WTC11 (cell line): Measurements from ENCODE around the gene WBP2. TPM values are rescaled to one million over a fixed set of nuclear protein-coding genes. Genes with fewer than 3 reads are reported as not detected.

Experiments used
- ATAC-seq: fragments of 200-7000 bp; cut with Tn5 transposase; 2 replicates; pipeline ENCODE4 v1.10.0; 2021; ENCODE audit warnings: mild to moderate bottlenecking, moderate library complexity
- CTCF ChIA-PET: fragments of 300-600 bp; sonication (Branson Sonifier 250); formaldehyde crosslinking; loops from one replicate; lab custom pipeline; 2021; ENCODE audit warnings: antibody characterized with exemption; lab: Charles Lee
- POLR2A ChIA-PET: fragments of 350-600 bp; sonication (Branson Sonifier 250); formaldehyde crosslinking; loops from one replicate; lab custom pipeline; 2021; ENCODE audit warnings: antibody characterized with exemption; lab: Charles Lee
- DNase-seq: peaks from one replicate; pipeline ENCODE4 v3.0.0; 2021; ENCODE audit warnings: low spot score
- H3K27ac Mint-ChIP-seq: 2 replicates; pipeline ENCODE4 v1.8.0; 2021; ENCODE audit warnings: mixed read lengths
- H3K27me3 Mint-ChIP-seq: 2 replicates; pipeline ENCODE4 v1.8.0; 2021; ENCODE audit warnings: low read depth, mild to moderate bottlenecking, moderate library complexity, mixed read lengths
- H3K36me3 Mint-ChIP-seq: 2 replicates; pipeline ENCODE4 v1.8.0; 2021; ENCODE audit warnings: mixed read lengths
- H3K4me1 Mint-ChIP-seq: 2 replicates; pipeline ENCODE4 v1.8.0; 2022; ENCODE audit warnings: mixed read lengths
- H3K4me3 Mint-ChIP-seq: 2 replicates; pipeline ENCODE4 v1.8.0; 2021; ENCODE audit warnings: mild to moderate bottlenecking, moderate library complexity, mixed read lengths
- H3K9me3 Mint-ChIP-seq: 2 replicates; pipeline ENCODE4 v1.8.0; 2021; ENCODE audit warnings: mixed read lengths
- CBFB ChIP-seq: sonication (generic); formaldehyde crosslinking; IDR thresholded peaks from 2 replicates; pipeline ENCODE4 v1.8.1; 2022; ENCODE audit warnings: mild to moderate bottlenecking, low read depth, missing genetic modification reagents
- ELF4 ChIP-seq: sonication (generic); formaldehyde crosslinking; IDR thresholded peaks from 2 replicates; pipeline ENCODE4 v1.8.1; 2022; ENCODE audit warnings: low read depth, mild to moderate bottlenecking, moderate library complexity, missing genetic modification reagents
- ETV6 ChIP-seq: sonication (generic); formaldehyde crosslinking; IDR thresholded peaks from 2 replicates; pipeline ENCODE4 v1.8.1; 2022; ENCODE audit warnings: mild to moderate bottlenecking, missing genetic modification reagents
- FOXP1 ChIP-seq: sonication (generic); formaldehyde crosslinking; IDR thresholded peaks from 2 replicates; pipeline ENCODE4 v1.8.0; 2022; ENCODE audit warnings: missing genetic modification reagents, mild to moderate bottlenecking, moderate library complexity, borderline replicate concordance
- HMGA2 ChIP-seq: fragments of 250-450 bp; sonication (Bioruptor Pico); IDR thresholded peaks from 2 replicates; pipeline ENCODE4 v1.4.0; 2021; ENCODE audit warnings: mild to moderate bottlenecking, moderate library complexity
- IRF2 ChIP-seq: sonication (generic); formaldehyde crosslinking; IDR thresholded peaks from 2 replicates; pipeline ENCODE4 v1.8.0; 2022; ENCODE audit warnings: low read depth, missing genetic modification reagents, borderline replicate concordance
- JUN ChIP-seq: sonication (generic); formaldehyde crosslinking; IDR thresholded peaks from 2 replicates; pipeline ENCODE4 v1.8.0; 2023; ENCODE audit warnings: mild to moderate bottlenecking, missing genetic modification reagents
- KAT7 ChIP-seq: sonication (generic); formaldehyde crosslinking; IDR thresholded peaks from 2 replicates; pipeline ENCODE4 v1.8.1; 2023; ENCODE audit warnings: missing genetic modification reagents, mild to moderate bottlenecking, borderline replicate concordance
- NFATC4 ChIP-seq: fragments of 250-450 bp; sonication (Bioruptor Pico); IDR thresholded peaks from 2 replicates; pipeline ENCODE4 v1.9.0; 2021; ENCODE audit warnings: mild to moderate bottlenecking
- NFE2L1 ChIP-seq: sonication (generic); formaldehyde crosslinking; IDR thresholded peaks from 2 replicates; pipeline ENCODE4 v1.8.1; 2023; ENCODE audit warnings: missing genetic modification reagents
- NFYB ChIP-seq: sonication (generic); formaldehyde crosslinking; conservative IDR thresholded peaks from 2 replicates; pipeline ENCODE4 v1.8.0; 2022; ENCODE audit warnings: low read depth, missing genetic modification reagents
- SMAD3 ChIP-seq: sonication (generic); formaldehyde crosslinking; IDR thresholded peaks from 2 replicates; pipeline ENCODE4 v1.8.0; 2022; ENCODE audit warnings: missing genetic modification reagents, mild to moderate bottlenecking, borderline replicate concordance
- SP1 ChIP-seq: sonication (generic); formaldehyde crosslinking; conservative IDR thresholded peaks from 2 replicates; pipeline ENCODE4 v1.8.1; 2022; ENCODE audit warnings: missing genetic modification reagents
- TEAD1 ChIP-seq: sonication (generic); formaldehyde crosslinking; IDR thresholded peaks from 2 replicates; pipeline ENCODE4 v1.8.0; 2022; ENCODE audit warnings: mild to moderate bottlenecking, missing genetic modification reagents
- TP53 ChIP-seq: sonication (generic); formaldehyde crosslinking; IDR thresholded peaks from 2 replicates; pipeline ENCODE4 v1.8.1; 2023; ENCODE audit warnings: mild to moderate bottlenecking, missing genetic modification reagents
- ZBTB43 ChIP-seq: sonication (generic); formaldehyde crosslinking; IDR thresholded peaks from 2 replicates; pipeline ENCODE4 v1.8.1; 2023; ENCODE audit warnings: mild to moderate bottlenecking, missing genetic modification reagents
- ZNF232 ChIP-seq: sonication (generic); formaldehyde crosslinking; IDR thresholded peaks from 2 replicates; pipeline ENCODE4 v1.8.0; 2022; ENCODE audit warnings: mild to moderate bottlenecking, missing genetic modification reagents
- ZNF396 ChIP-seq: fragments of 250-450 bp; sonication (Bioruptor Pico); IDR thresholded peaks from 2 replicates; pipeline ENCODE4 v1.8.0; 2021; ENCODE audit warnings: mild to moderate bottlenecking, moderate library complexity, borderline replicate concordance
- ZNF423 ChIP-seq: fragments of 250-450 bp; sonication (Bioruptor Pico); IDR thresholded peaks from 2 replicates; pipeline ENCODE4 v2.1.2; 2022; ENCODE audit warnings: mild to moderate bottlenecking, moderate library complexity
- total RNA-seq: library from RNA; stranded (reverse); gene quantifications from 3 replicates; pipeline ENCODE4 v1.2.3, GENCODE V29; 2021
- TF ChIP-seq, protein P1 (sequence below): fragments of 200-600 bp; IDR thresholded peaks from 2 replicates; pipeline ENCODE4 v1.8.0; 2022; ENCODE audit warnings: antibody characterized with exemption
- TF ChIP-seq, protein P2 (sequence below): fragments of 250-450 bp; sonication (Bioruptor Pico); IDR thresholded peaks from 2 replicates; pipeline ENCODE4 v2.1.2; 2022; ENCODE audit warnings: mild to moderate bottlenecking, moderate library complexity
- TF ChIP-seq, protein P3 (sequence below): fragments of 250-450 bp; sonication (Bioruptor Pico); IDR thresholded peaks from 2 replicates; pipeline ENCODE4 v1.9.0; 2021; ENCODE audit warnings: mild to moderate bottlenecking, borderline replicate concordance

WBP2 gene
- total RNA-seq, 1 experiment from 2014 or later = 68.8 TPM

GRCh38 chr17:75881678-75882454 lies 26.7 kb upstream of the WBP2 start:
- ChIA-PET CTCF (interaction anchor here (0.7 to 5.0 kb wide), 6 partner anchors 12 to 603 kb away, joined by 3 to 42 read pairs (median 4); partner anchors contain the start of gene MRPL38), POLR2A (no interaction called here)
- Mint-ChIP-seq H3K27ac (no peak overlapping the region), H3K27me3 (peaks cover 33% of the 10 kb centered on the region), H3K4me1 (peaks cover 6% of the 10 kb centered on the region), H3K36me3 (no peaks in the 10 kb centered on the region), H3K4me3 (no peak overlapping the region), H3K9me3 (no peaks in the 10 kb centered on the region)
- TF ChIP-seq FOXP1 (no peak), CBFB (CRISPR knock-in tag) (no peak), HMGA2 (CRISPR knock-in tag) (no peak), NFE2L1 (CRISPR knock-in tag) (no peak), NFYB (no peak), ZNF396 (CRISPR knock-in tag) (no peak), IRF2 (CRISPR knock-in tag) (no peak), ETV6 (CRISPR knock-in tag) (no peak), JUN (CRISPR knock-in tag) (no peak), ZBTB43 (CRISPR knock-in tag) (no peak), ELF4 (no peak), ZNF232 (no peak), TEAD1 (CRISPR knock-in tag) (no peak), KAT7 (CRISPR knock-in tag) (no peak), NFATC4 (no peak), ZNF423 (CRISPR knock-in tag) (no peak), SMAD3 (no peak)
- TF ChIP-seq, protein P1, sequence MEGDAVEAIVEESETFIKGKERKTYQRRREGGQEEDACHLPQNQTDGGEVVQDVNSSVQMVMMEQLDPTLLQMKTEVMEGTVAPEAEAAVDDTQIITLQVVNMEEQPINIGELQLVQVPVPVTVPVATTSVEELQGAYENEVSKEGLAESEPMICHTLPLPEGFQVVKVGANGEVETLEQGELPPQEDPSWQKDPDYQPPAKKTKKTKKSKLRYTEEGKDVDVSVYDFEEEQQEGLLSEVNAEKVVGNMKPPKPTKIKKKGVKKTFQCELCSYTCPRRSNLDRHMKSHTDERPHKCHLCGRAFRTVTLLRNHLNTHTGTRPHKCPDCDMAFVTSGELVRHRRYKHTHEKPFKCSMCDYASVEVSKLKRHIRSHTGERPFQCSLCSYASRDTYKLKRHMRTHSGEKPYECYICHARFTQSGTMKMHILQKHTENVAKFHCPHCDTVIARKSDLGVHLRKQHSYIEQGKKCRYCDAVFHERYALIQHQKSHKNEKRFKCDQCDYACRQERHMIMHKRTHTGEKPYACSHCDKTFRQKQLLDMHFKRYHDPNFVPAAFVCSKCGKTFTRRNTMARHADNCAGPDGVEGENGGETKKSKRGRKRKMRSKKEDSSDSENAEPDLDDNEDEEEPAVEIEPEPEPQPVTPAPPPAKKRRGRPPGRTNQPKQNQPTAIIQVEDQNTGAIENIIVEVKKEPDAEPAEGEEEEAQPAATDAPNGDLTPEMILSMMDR = no peak
- ATAC-seq (no peak), DNase-seq (no peak)

- Mint-ChIP-seq H3K4me3 (no peak overlapping the region), H3K4me1 (peaks cover 17% of the 10 kb centered on the region), H3K9me3 (no peaks in the 10 kb centered on the region), H3K27ac (no peak overlapping the region), H3K36me3 (no peaks in the 10 kb centered on the region), H3K27me3 (peaks cover 39% of the 10 kb centered on the region)
- ChIA-PET CTCF (interaction anchor here (1.5 to 6.1 kb wide), 4 partner anchors 15 to 120 kb away, joined by 3 to 71 read pairs (median 36); partner anchors contain the start of genes CDK3, TRIM65 and WBP2), POLR2A (no interaction called here)
- DNase-seq = no peak
- no peak for ATAC-seq
- TF ChIP-seq NFATC4 (no peak), ZBTB43 (CRISPR knock-in tag) (no peak), SP1 (no peak), IRF2 (CRISPR knock-in tag) (no peak), TP53 (CRISPR knock-in tag) (no peak)
- TF ChIP-seq, protein P2, sequence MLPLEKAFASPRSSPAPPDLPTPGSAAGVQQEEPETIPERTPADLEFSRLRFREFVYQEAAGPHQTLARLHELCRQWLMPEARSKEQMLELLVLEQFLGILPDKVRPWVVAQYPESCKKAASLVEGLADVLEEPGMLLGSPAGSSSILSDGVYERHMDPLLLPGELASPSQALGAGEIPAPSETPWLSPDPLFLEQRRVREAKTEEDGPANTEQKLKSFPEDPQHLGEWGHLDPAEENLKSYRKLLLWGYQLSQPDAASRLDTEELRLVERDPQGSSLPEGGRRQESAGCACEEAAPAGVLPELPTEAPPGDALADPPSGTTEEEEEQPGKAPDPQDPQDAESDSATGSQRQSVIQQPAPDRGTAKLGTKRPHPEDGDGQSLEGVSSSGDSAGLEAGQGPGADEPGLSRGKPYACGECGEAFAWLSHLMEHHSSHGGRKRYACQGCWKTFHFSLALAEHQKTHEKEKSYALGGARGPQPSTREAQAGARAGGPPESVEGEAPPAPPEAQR = no peak
- TF ChIP-seq, protein P3, sequence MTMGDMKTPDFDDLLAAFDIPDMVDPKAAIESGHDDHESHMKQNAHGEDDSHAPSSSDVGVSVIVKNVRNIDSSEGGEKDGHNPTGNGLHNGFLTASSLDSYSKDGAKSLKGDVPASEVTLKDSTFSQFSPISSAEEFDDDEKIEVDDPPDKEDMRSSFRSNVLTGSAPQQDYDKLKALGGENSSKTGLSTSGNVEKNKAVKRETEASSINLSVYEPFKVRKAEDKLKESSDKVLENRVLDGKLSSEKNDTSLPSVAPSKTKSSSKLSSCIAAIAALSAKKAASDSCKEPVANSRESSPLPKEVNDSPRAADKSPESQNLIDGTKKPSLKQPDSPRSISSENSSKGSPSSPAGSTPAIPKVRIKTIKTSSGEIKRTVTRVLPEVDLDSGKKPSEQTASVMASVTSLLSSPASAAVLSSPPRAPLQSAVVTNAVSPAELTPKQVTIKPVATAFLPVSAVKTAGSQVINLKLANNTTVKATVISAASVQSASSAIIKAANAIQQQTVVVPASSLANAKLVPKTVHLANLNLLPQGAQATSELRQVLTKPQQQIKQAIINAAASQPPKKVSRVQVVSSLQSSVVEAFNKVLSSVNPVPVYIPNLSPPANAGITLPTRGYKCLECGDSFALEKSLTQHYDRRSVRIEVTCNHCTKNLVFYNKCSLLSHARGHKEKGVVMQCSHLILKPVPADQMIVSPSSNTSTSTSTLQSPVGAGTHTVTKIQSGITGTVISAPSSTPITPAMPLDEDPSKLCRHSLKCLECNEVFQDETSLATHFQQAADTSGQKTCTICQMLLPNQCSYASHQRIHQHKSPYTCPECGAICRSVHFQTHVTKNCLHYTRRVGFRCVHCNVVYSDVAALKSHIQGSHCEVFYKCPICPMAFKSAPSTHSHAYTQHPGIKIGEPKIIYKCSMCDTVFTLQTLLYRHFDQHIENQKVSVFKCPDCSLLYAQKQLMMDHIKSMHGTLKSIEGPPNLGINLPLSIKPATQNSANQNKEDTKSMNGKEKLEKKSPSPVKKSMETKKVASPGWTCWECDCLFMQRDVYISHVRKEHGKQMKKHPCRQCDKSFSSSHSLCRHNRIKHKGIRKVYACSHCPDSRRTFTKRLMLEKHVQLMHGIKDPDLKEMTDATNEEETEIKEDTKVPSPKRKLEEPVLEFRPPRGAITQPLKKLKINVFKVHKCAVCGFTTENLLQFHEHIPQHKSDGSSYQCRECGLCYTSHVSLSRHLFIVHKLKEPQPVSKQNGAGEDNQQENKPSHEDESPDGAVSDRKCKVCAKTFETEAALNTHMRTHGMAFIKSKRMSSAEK = no peak
- TF ChIP-seq, protein P1 = no peak
These were observed 25.1 kb upstream of the WBP2 start for GRCh38 chr17:75880266-75880665.
